ENCODE data around the gene LECT2.

Gene LECT2

DNA sequence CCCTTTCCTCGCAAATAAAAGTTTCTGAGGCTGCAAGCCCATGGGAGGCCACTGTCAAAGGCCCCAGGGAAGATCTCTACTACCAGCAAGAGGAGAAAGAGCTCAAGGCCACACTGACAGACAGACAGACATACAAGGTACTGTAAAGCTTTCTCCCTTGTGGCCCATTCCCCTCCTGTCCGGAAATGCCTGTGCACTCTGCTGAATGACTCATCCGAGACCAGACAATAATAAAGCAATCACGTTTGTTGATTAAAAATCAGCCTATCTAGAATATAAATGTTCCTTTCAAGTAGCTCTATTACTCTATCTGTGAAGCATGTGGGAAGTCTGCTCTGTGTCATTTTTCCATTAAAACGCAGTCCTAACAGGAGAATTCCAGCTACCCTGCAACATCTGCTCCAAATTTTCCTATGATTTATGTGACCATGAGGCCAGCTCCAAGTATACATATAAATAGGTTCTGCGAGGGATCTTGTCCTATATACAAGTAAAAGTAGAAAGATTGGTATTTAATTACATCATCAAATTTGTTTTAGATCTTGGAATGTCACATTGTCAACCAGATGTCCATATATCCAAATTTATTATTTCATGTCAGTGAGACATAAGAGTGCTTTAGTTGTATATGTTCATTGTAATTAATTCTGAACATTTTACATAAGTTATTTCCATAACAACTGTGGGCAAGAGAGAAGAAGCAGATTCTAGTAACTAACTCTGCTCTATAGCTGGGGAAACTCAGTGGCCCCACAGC lies 39.3 kb upstream of the LECT2 start:
- DNase-seq: peak; percentile 84
- TF ChIP-seq, protein P1, sequence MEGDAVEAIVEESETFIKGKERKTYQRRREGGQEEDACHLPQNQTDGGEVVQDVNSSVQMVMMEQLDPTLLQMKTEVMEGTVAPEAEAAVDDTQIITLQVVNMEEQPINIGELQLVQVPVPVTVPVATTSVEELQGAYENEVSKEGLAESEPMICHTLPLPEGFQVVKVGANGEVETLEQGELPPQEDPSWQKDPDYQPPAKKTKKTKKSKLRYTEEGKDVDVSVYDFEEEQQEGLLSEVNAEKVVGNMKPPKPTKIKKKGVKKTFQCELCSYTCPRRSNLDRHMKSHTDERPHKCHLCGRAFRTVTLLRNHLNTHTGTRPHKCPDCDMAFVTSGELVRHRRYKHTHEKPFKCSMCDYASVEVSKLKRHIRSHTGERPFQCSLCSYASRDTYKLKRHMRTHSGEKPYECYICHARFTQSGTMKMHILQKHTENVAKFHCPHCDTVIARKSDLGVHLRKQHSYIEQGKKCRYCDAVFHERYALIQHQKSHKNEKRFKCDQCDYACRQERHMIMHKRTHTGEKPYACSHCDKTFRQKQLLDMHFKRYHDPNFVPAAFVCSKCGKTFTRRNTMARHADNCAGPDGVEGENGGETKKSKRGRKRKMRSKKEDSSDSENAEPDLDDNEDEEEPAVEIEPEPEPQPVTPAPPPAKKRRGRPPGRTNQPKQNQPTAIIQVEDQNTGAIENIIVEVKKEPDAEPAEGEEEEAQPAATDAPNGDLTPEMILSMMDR (IDR thresholded peaks at IDR 0.05; ENCODE audit: low read depth, low read length, missing control alignments): no peak
- H3K27ac ChIP-seq: peak overlapping the region; percentile 71
- H3K4me3 ChIP-seq (ENCODE audit: low read depth, low read length): no peak overlapping the region
- in situ Hi-C loops (cut with HindIII; ENCODE audit: low pct_ligation_motif_present, low sequenced_read_pairs): no loop called here
- H3K36me3 ChIP-seq (replicated peaks): no peaks in the 10 kb centered on the region
- no peaks in the 10 kb centered on the region for H3K27me3 ChIP-seq (replicated peaks)

DNA sequence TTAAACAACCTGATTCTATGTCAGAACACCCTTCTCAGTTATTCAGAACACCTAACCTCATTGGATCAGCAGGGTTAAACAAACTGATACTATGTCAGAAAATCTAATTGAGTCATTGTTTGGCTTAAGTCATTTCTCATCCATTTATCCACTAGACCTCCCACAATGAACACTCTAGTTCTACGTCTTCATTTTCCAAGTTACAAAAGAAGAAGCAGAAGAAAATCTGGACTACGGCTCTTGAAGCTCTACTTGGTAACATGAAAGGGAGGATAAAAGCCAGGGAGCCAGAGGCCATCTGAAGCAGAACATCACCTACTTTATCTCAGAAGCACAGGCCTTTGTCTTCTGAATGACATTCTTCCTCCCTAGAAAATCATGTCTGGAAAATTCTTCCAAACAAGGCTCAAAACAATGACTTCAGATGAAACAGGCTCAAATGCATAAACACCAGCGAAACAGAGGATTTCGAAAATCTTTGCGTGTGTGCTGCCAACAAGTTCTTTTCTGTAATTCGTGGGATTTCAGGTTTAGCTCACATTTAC lies 38.6 kb upstream of the LECT2 start:
- no peaks in the 10 kb centered on the region for H3K36me3 ChIP-seq (replicated peaks)
- H3K27me3 ChIP-seq (replicated peaks): no peaks in the 10 kb centered on the region
- no peak for DNase-seq
- TF ChIP-seq, protein P1 (IDR thresholded peaks at IDR 0.05; ENCODE audit: low read depth, low read length, missing control alignments): no peak
- in situ Hi-C loops (cut with HindIII; ENCODE audit: low pct_ligation_motif_present, low sequenced_read_pairs): no loop called here
- peak overlapping the region; percentile 71 for H3K27ac ChIP-seq
- H3K4me3 ChIP-seq (ENCODE audit: low read depth, low read length): no peak overlapping the region

DNA sequence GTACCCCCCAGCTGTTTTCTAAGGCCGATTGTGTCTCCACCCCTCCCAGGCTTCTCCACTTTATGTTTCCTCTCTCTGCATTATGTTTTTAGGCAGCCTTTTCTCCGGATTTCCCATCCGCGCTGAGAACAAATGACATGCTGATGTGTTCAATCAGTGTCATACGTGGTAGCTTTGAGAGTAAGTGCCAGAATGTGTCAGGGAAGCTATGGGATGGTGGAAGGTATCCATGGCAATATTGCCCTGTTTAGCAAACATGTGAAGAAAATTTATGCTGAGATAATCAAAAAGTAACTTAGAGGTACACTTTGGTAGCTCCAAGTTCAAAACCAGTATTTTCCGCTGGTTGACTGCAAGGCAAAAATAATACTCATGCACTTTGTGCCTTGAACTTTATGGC lies 36.6 kb upstream of the LECT2 start:
- no peak for DNase-seq
- H3K27me3 ChIP-seq (replicated peaks): no peaks in the 10 kb centered on the region
- H3K4me3 ChIP-seq (ENCODE audit: low read depth, low read length): no peak overlapping the region
- in situ Hi-C loops (cut with HindIII; ENCODE audit: low pct_ligation_motif_present, low sequenced_read_pairs): no loop called here
- H3K36me3 ChIP-seq (replicated peaks): no peaks in the 10 kb centered on the region
- H3K27ac ChIP-seq: no peak overlapping the region
- TF ChIP-seq, protein P1 (IDR thresholded peaks at IDR 0.05; ENCODE audit: low read depth, low read length, missing control alignments): no peak

DNA sequence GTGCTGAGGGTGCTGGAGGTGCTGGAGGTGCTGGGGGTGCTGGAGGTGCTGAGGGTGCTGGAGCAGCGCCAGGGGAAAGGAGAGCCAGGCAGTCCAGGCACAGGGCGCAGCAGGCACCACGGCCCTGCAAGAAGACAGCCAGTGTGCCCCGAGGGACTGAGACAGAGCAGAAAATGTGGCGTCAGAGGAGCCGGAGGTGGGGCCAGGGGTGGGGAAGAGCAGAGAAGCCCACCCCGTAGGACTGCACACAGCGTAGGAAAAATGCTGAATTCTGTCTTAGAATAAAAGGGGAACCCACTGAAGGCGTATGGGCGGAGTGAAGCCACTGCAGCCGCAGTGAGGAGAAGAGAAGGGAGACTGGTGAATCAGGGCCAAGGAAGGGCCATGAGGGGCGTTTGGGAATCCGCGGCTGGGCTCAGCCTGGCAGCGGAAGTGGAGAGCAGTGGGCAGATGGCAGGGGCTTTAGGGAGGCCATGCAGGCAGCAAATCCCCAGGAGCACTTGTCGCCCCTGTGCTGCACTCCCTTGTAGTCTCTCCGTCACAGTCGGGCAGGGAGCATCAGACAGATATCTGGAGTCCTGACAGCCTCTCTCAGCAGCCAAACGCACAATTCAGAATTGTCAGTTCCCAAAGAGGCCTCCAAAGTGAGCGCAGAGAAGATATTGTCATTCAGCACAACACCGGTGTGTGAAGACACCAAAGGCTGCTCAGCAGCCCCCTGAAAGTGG lies 35.9 kb upstream of the LECT2 start:
- Histone ChIP-seq H3K27ac (no peak overlapping the region), H3K4me3 (ENCODE audit: low read depth, low read length) (no peak overlapping the region), H3K36me3 (replicated peaks) (no peaks in the 10 kb centered on the region), H3K27me3 (replicated peaks) (no peaks in the 10 kb centered on the region)
- no peak for DNase-seq
- TF ChIP-seq, protein P1 (IDR thresholded peaks at IDR 0.05; ENCODE audit: low read depth, low read length, missing control alignments): no peak
- in situ Hi-C loops (cut with HindIII; ENCODE audit: low pct_ligation_motif_present, low sequenced_read_pairs): no loop called here

DNA sequence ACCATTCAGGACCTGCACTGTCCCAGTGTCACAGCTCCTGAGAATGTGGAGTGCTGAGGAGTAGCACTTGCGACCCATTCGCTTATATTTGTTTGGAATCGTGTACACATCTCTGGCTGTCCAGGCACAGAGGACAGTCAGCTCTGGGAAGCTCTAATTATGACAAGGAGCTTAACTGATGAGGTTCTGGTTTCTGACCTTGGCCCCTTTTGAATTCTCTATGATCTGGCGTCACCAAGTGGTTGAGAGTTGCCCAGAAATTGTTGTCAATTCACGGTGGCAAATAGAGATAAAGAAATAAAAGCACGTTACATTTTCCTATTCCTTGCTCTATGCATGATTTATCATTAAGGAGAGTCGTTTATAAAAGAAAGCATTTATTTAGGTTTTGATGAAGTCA lies 34.9 kb upstream of the LECT2 start:
- Histone ChIP-seq H3K27me3 (replicated peaks) (no peaks in the 10 kb centered on the region), H3K36me3 (replicated peaks) (no peaks in the 10 kb centered on the region), H3K27ac (no peak overlapping the region), H3K4me3 (ENCODE audit: low read depth, low read length) (no peak overlapping the region)
- DNase-seq: no peak
- in situ Hi-C loops (cut with HindIII; ENCODE audit: low pct_ligation_motif_present, low sequenced_read_pairs): no loop called here
- TF ChIP-seq, protein P1 (IDR thresholded peaks at IDR 0.05; ENCODE audit: low read depth, low read length, missing control alignments): no peak

All from brain microvascular endothelial cell (primary cell).